Measurements from ENCODE around the gene LRRC59.

Gene LRRC59

DNA sequence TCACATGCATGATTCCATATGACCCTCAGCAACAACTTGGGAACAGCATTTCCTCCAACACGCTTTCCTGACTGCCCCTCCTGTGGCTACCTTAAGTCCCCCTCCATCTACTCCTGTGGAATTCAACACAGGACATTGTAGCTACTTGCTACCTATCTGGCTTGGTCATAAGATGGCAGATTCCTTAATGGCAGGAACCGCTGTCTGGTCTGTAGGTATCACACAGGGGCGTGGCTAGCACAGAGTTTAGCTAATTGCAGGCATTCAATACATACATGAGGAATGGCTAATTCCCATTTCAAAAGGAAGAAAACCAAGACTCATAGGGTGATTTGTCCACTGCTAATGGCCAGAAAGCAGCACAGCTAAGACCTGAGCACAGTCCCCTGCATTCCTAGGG lies 8.6 kb downstream of the LRRC59 start:
- no peak for DNase-seq (ENCODE audit: low read depth in 1 of 2, low spot score in 1 of 2)
- Histone ChIP-seq H3K27ac (replicated peaks) (no peak overlapping the region), H3K27me3 (ENCODE audit: insufficient read depth, poor library complexity, severe bottlenecking) (no peaks in the 10 kb centered on the region), H3K4me3 (replicated peaks; ENCODE audit: insufficient read depth, low read length) (no peak overlapping the region)
- TF ChIP-seq POLR2AphosphoS5 (IDR thresholded peaks at IDR 0.05; ENCODE audit: low read depth) (no peak), GABPA (IDR thresholded peaks at IDR 0.05; ENCODE audit: low read depth) (no peak), SPI1 (IDR thresholded peaks at IDR 0.05; ENCODE audit: borderline replicate concordance, low read depth) (no peak)
- TF ChIP-seq, protein P1, sequence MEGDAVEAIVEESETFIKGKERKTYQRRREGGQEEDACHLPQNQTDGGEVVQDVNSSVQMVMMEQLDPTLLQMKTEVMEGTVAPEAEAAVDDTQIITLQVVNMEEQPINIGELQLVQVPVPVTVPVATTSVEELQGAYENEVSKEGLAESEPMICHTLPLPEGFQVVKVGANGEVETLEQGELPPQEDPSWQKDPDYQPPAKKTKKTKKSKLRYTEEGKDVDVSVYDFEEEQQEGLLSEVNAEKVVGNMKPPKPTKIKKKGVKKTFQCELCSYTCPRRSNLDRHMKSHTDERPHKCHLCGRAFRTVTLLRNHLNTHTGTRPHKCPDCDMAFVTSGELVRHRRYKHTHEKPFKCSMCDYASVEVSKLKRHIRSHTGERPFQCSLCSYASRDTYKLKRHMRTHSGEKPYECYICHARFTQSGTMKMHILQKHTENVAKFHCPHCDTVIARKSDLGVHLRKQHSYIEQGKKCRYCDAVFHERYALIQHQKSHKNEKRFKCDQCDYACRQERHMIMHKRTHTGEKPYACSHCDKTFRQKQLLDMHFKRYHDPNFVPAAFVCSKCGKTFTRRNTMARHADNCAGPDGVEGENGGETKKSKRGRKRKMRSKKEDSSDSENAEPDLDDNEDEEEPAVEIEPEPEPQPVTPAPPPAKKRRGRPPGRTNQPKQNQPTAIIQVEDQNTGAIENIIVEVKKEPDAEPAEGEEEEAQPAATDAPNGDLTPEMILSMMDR (IDR thresholded peaks at IDR 0.05; ENCODE audit: insufficient read depth, low read length), result no peak
- TF ChIP-seq, protein P2, sequence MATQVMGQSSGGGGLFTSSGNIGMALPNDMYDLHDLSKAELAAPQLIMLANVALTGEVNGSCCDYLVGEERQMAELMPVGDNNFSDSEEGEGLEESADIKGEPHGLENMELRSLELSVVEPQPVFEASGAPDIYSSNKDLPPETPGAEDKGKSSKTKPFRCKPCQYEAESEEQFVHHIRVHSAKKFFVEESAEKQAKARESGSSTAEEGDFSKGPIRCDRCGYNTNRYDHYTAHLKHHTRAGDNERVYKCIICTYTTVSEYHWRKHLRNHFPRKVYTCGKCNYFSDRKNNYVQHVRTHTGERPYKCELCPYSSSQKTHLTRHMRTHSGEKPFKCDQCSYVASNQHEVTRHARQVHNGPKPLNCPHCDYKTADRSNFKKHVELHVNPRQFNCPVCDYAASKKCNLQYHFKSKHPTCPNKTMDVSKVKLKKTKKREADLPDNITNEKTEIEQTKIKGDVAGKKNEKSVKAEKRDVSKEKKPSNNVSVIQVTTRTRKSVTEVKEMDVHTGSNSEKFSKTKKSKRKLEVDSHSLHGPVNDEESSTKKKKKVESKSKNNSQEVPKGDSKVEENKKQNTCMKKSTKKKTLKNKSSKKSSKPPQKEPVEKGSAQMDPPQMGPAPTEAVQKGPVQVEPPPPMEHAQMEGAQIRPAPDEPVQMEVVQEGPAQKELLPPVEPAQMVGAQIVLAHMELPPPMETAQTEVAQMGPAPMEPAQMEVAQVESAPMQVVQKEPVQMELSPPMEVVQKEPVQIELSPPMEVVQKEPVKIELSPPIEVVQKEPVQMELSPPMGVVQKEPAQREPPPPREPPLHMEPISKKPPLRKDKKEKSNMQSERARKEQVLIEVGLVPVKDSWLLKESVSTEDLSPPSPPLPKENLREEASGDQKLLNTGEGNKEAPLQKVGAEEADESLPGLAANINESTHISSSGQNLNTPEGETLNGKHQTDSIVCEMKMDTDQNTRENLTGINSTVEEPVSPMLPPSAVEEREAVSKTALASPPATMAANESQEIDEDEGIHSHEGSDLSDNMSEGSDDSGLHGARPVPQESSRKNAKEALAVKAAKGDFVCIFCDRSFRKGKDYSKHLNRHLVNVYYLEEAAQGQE (IDR thresholded peaks at IDR 0.05; ENCODE audit: insufficient replicate concordance, low read depth), result no peak

DNA sequence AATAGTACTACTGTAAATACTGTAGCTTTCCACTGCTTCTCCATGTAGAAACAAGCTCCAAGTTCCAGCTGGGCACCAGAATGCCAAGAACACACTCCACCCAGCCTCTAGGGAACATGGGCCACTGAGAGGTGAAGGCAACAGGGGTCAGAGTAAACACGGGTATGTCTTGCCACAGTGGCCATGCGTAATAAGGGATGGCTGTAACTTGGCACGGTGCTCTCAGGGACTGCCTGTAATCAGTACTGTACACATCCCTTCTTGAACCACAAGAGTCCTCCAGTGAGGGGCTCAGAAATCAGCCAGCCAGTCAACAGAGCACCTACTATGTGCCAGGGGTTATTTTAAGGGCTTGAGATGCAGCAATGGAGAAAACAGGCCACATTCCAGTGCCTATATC lies 10.8 kb downstream of the LRRC59 start:
- H3K27ac ChIP-seq (replicated peaks), result no peak overlapping the region
- H3K27me3 ChIP-seq (ENCODE audit: insufficient read depth, poor library complexity, severe bottlenecking), result no peaks in the 10 kb centered on the region
- no peak overlapping the region for H3K4me3 ChIP-seq (replicated peaks; ENCODE audit: insufficient read depth, low read length)
- no peak for TF ChIP-seq SPI1 (IDR thresholded peaks at IDR 0.05; ENCODE audit: borderline replicate concordance, low read depth)
- TF ChIP-seq GABPA (IDR thresholded peaks at IDR 0.05; ENCODE audit: low read depth), result no peak
- TF ChIP-seq, protein P2 (IDR thresholded peaks at IDR 0.05; ENCODE audit: insufficient replicate concordance, low read depth), result no peak
- no peak for TF ChIP-seq POLR2AphosphoS5 (IDR thresholded peaks at IDR 0.05; ENCODE audit: low read depth)
- TF ChIP-seq, protein P1 (IDR thresholded peaks at IDR 0.05; ENCODE audit: insufficient read depth, low read length), result no peak
- no peak for DNase-seq (ENCODE audit: low read depth in 1 of 2, low spot score in 1 of 2)

DNA sequence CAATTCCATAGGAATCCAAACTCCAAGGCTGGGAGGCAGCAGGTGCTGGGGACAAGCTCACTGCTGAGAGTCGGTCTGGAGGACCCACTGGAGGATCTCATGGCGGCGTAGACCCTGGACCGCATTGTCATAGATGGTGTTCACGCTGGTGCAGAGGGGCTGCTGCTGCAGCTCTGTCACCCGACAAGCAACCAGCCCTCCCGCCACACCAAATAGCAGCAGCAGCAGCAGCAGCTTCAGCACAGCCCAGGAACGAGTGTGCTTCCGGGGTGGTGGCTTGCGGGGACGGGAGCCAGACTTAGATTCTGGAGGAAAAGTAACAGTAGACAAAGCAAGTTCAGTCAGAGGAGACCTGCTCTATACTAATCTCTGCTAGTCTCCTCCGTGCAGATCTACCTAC lies 14.4 kb downstream of the LRRC59 start:
- no peak for DNase-seq (ENCODE audit: low read depth in 1 of 2, low spot score in 1 of 2)
- Histone ChIP-seq H3K27ac (replicated peaks) (no peak overlapping the region), H3K4me3 (replicated peaks; ENCODE audit: insufficient read depth, low read length) (no peak overlapping the region), H3K27me3 (ENCODE audit: insufficient read depth, poor library complexity, severe bottlenecking) (no peaks in the 10 kb centered on the region)
- TF ChIP-seq, protein P1 (IDR thresholded peaks at IDR 0.05; ENCODE audit: insufficient read depth, low read length), result no peak
- TF ChIP-seq GABPA (IDR thresholded peaks at IDR 0.05; ENCODE audit: low read depth) (no peak), SPI1 (IDR thresholded peaks at IDR 0.05; ENCODE audit: borderline replicate concordance, low read depth) (no peak), POLR2AphosphoS5 (IDR thresholded peaks at IDR 0.05; ENCODE audit: low read depth) (no peak)
- TF ChIP-seq, protein P2 (IDR thresholded peaks at IDR 0.05; ENCODE audit: insufficient replicate concordance, low read depth), result no peak

All from HL-60 (cell line).